Suprapubic skin (tissue), 4 donors: ENCODE data around the gene SYNPO2. TPM values are rescaled to one million over a fixed set of nuclear protein-coding genes. Genes with fewer than 3 reads are reported as not detected.

Source experiments
- DNase-seq, 2 donors: peaks; one replicate each; pipeline ENCODE4 v3.0.0-alpha.2; 2019; ENCODE audit warnings: low spot score in 2 of 2
- H3K27ac ChIP-seq: fragments of 200-600 bp; sonication (generic); one replicate; pipeline ENCODE4 v1.5.1; 2019
- H3K27me3 ChIP-seq: fragments of 200-600 bp; sonication (generic); one replicate; pipeline ENCODE4 v1.5.1; 2019
- H3K36me3 ChIP-seq: fragments of 200-600 bp; sonication (generic); one replicate; pipeline ENCODE4 v1.5.1; 2019
- H3K4me1 ChIP-seq: fragments of 200-600 bp; sonication (generic); one replicate; pipeline ENCODE4 v1.5.1; 2019
- H3K4me3 ChIP-seq: fragments of 200-600 bp; sonication (generic); one replicate; pipeline ENCODE4 v1.5.1; 2019; ENCODE audit warnings: mild to moderate bottlenecking
- H3K9me3 ChIP-seq: fragments of 200-600 bp; sonication (generic); one replicate; pipeline ENCODE4 v1.5.1; 2019
- CTCF ChIP-seq, 2 donors: fragments of 200-600 bp in 1 of 2; fragments of 450-650 bp in 1 of 2; sonication (generic) in 1 of 2; IDR thresholded peaks; one replicate each; pipeline ENCODE4 v1.5.1; 2016 to 2019; ENCODE audit warnings: antibody characterized with exemption in 2 of 2, mild to moderate bottlenecking in 1 of 2, moderate library complexity in 1 of 2
- EP300 ChIP-seq: sonication (generic); formaldehyde crosslinking; IDR thresholded peaks from one replicate; pipeline ENCODE4 v1.6.1; 2017; ENCODE audit warnings: antibody characterized with exemption
- POLR2A ChIP-seq, 2 donors: fragments of 450-650 bp; IDR thresholded peaks; one replicate each; pipeline ENCODE4 v1.6.1; 2017; ENCODE audit warnings: antibody characterized with exemption in 2 of 2, mild to moderate bottlenecking in 2 of 2, moderate library complexity in 2 of 2
- POLR2AphosphoS5 ChIP-seq, 3 donors: sonication (generic); formaldehyde crosslinking; IDR thresholded peaks; one replicate each; pipeline ENCODE4 v1.6.1; 2017; ENCODE audit warnings: antibody characterized with exemption in 3 of 3
- WGBS: methylation state at CpG from one replicate; pipeline ENCODE4 v1.1.5; 2018; 5-methylcytosine and 5-hydroxymethylcytosine counted together
- total RNA-seq, 4 donors: library from RNA; depleted of rRNA; stranded (reverse); fragments of >200 nt; gene quantifications; one replicate each; pipeline ENCODE4 v1.1.0, GENCODE V29; 2016

The SYNPO2 gene
- total RNA-seq, 4 donors from 2014 or later = 14.3 to 33.6 (median 19.1) TPM

- Histone ChIP-seq H3K4me1 (peaks cover 5% of the 10 kb centered on the region), H3K27ac (no peak overlapping the region)
Measured at GRCh38 chr4:118950224-118950623, 61.6 kb downstream of the SYNPO2 start.

GRCh38 chr4:118950929-118951570 lies 62.4 kb downstream of the SYNPO2 start:
- H3K4me3 ChIP-seq = no peak overlapping the region
- peaks cover 5% of the 10 kb centered on the region for H3K4me1 ChIP-seq
- TF ChIP-seq EP300 (no peak), POLR2A (IDR thresholded peaks at IDR 0.05) (no peak)
- no peak for DNase-seq
- no peaks in the 10 kb centered on the region for H3K27me3 ChIP-seq
- H3K27ac ChIP-seq = no peak overlapping the region
- H3K9me3 ChIP-seq = no peaks in the 10 kb centered on the region
- WGBS = 29% methylated on average over 1 of the region's 1 CpG
- no peaks in the 10 kb centered on the region for H3K36me3 ChIP-seq

More at GRCh38 chr4:118950224-118950623, 61.6 kb downstream of the SYNPO2 start:
- Histone ChIP-seq H3K9me3 (no peaks in the 10 kb centered on the region), H3K4me3 (no peak overlapping the region), H3K27me3 (no peaks in the 10 kb centered on the region), H3K36me3 (no peaks in the 10 kb centered on the region)
- WGBS = 66% methylated on average over 2 of the region's 2 CpGs
- TF ChIP-seq CTCF (IDR thresholded peaks at IDR 0.05) (no peak), EP300 (no peak), POLR2AphosphoS5 (IDR thresholded peaks at IDR 0.05) (no peak), POLR2A (IDR thresholded peaks at IDR 0.05) (no peak)
- DNase-seq = no peak

- no peak overlapping the region for H3K4me3 ChIP-seq
Measured at GRCh38 chr4:118953276-118953675, 64.6 kb downstream of the SYNPO2 start.

GRCh38 chr4:118954246-118954645 lies 65.6 kb downstream of the SYNPO2 start:
- no peak for TF ChIP-seq EP300
- no peak for TF ChIP-seq POLR2AphosphoS5 (IDR thresholded peaks at IDR 0.05)
- no peak for TF ChIP-seq CTCF (IDR thresholded peaks at IDR 0.05)
- TF ChIP-seq POLR2A (IDR thresholded peaks at IDR 0.05) = no peak
- WGBS = 30% methylated on average over 2 of the region's 2 CpGs
- H3K36me3 ChIP-seq = no peaks in the 10 kb centered on the region
- no peak for DNase-seq
- H3K9me3 ChIP-seq = no peaks in the 10 kb centered on the region
- no peaks in the 10 kb centered on the region for H3K27me3 ChIP-seq
- H3K4me1 ChIP-seq = peaks cover 8% of the 10 kb centered on the region
- H3K27ac ChIP-seq = peak overlapping the region; percentile 12
- no peak overlapping the region for H3K4me3 ChIP-seq

More at GRCh38 chr4:118953276-118953675, 64.6 kb downstream of the SYNPO2 start:
- Histone ChIP-seq H3K9me3 (no peaks in the 10 kb centered on the region), H3K27ac (no peak overlapping the region), H3K27me3 (no peaks in the 10 kb centered on the region), H3K4me1 (peaks cover 8% of the 10 kb centered on the region), H3K36me3 (no peaks in the 10 kb centered on the region)
- 56% methylated on average over 4 of the region's 4 CpGs for WGBS
- no peak for DNase-seq
- TF ChIP-seq POLR2A (IDR thresholded peaks at IDR 0.05) = no peak
- no peak for TF ChIP-seq POLR2AphosphoS5 (IDR thresholded peaks at IDR 0.05)
- no peak for TF ChIP-seq CTCF (IDR thresholded peaks at IDR 0.05)
- no peak for TF ChIP-seq EP300

- DNase-seq = no peak
- peak overlapping the region; percentile 57 for H3K27ac ChIP-seq
- no peaks in the 10 kb centered on the region for H3K36me3 ChIP-seq
- H3K27me3 ChIP-seq = no peaks in the 10 kb centered on the region
- TF ChIP-seq CTCF (IDR thresholded peaks at IDR 0.05) (no peak), POLR2AphosphoS5 (IDR thresholded peaks at IDR 0.05) (no peak), EP300 (no peak), POLR2A (IDR thresholded peaks at IDR 0.05) (no peak)
- H3K9me3 ChIP-seq = no peaks in the 10 kb centered on the region
- peaks cover 8% of the 10 kb centered on the region for H3K4me1 ChIP-seq
- no peak overlapping the region for H3K4me3 ChIP-seq
- 57% methylated on average over 3 of the region's 3 CpGs for WGBS
Measured at GRCh38 chr4:118955515-118955914, 66.9 kb downstream of the SYNPO2 start.
